Tibial artery (tissue), 4 donors: ENCODE measurements around the gene IPCEF1.

Source experiments
- DNase-seq, 2 donors: peaks; one replicate each; pipeline ENCODE4 v3.0.0-alpha.2; 2019
- H3K27ac ChIP-seq, 2 donors: fragments of 200-600 bp; sonication (generic) in 1 of 2; 1 replicate in 1 of 2; 2 replicates in 1 of 2; pipeline ENCODE4 v1.5.1; 2018 to 2019; ENCODE audit warnings: mild to moderate bottlenecking in 1 of 2
- H3K27me3 ChIP-seq, 2 donors: fragments of 200-600 bp; sonication (generic) in 1 of 2; one replicate each; pipeline versions ENCODE4 v1.5.1 to v1.6.0; 2016 to 2019
- H3K36me3 ChIP-seq, 3 donors: fragments of 200-600 bp; sonication (generic) in 2 of 3; one replicate each; pipeline ENCODE4 v1.5.1; 2016 to 2019; ENCODE audit warnings: mild to moderate bottlenecking in 2 of 3
- H3K4me1 ChIP-seq, 4 donors: fragments of 200-600 bp; sonication (generic) in 2 of 4; 1 replicate in 3 of 4; 2 replicates in 1 of 4; pipeline ENCODE4 v1.5.1; 2016 to 2019
- H3K4me3 ChIP-seq, 2 donors: fragments of 200-600 bp; sonication (generic) in 1 of 2; 1 replicate in 1 of 2; 2 replicates in 1 of 2; pipeline ENCODE4 v1.5.1; 2018 to 2019; ENCODE audit warnings: mild to moderate bottlenecking in 2 of 2
- H3K9me3 ChIP-seq, 3 donors: fragments of 200-600 bp; sonication (generic) in 1 of 3; one replicate each; pipeline ENCODE4 v1.5.1; 2016 to 2019
- CTCF ChIP-seq, 2 experiments: fragments of 200-600 bp in 1 of 2; fragments of 450-650 bp in 1 of 2; IDR thresholded peaks; one replicate each; pipeline ENCODE4 v1.5.1; 2017 to 2019; ENCODE audit warnings: antibody characterized with exemption in 2 of 2, mild to moderate bottlenecking in 1 of 2, moderate library complexity in 1 of 2
- intact Hi-C: fragments of 100-400 bp; cut with DNase I; formaldehyde crosslinking; loops from one replicate; pipeline ENCODE4 v1.15.0; 2023; ENCODE audit warnings: low total_unique reads

The IPCEF1 gene

GRCh38 chr6:154238831-154239230, 117.8 kb downstream of the IPCEF1 start:
- Histone ChIP-seq H3K4me1 (no peaks in the 10 kb centered on the region), H3K27me3 (no peaks in the 10 kb centered on the region), H3K27ac (no peak overlapping the region), H3K9me3 (no peaks in the 10 kb centered on the region), H3K36me3 (no peaks in the 10 kb centered on the region), H3K4me3 (no peak overlapping the region)
- intact Hi-C loops = no loop called here
- TF ChIP-seq CTCF (IDR thresholded peaks at IDR 0.05) = no peak
- DNase-seq = no peak

GRCh38 chr6:154236646-154237301, 119.8 kb downstream of the IPCEF1 start:
- H3K36me3 ChIP-seq = no peaks in the 10 kb centered on the region
- intact Hi-C loops = no loop called here
- H3K4me3 ChIP-seq = no peak overlapping the region

GRCh38 chr6:154234019-154234772, 122.4 kb downstream of the IPCEF1 start:
- Histone ChIP-seq H3K4me3 (no peak overlapping the region), H3K9me3 (no peaks in the 10 kb centered on the region), H3K27ac (no peak overlapping the region), H3K36me3 (no peaks in the 10 kb centered on the region), H3K4me1 (no peaks in the 10 kb centered on the region), H3K27me3 (no peaks in the 10 kb centered on the region)
- no peak for TF ChIP-seq CTCF (IDR thresholded peaks at IDR 0.05)
- no peak for DNase-seq
- intact Hi-C loops = no loop called here

More at GRCh38 chr6:154236646-154237301, 119.8 kb downstream of the IPCEF1 start:
- Histone ChIP-seq H3K4me1 (no peaks in the 10 kb centered on the region), H3K9me3 (no peaks in the 10 kb centered on the region), H3K27ac (no peak overlapping the region), H3K27me3 (no peaks in the 10 kb centered on the region)
- TF ChIP-seq CTCF (IDR thresholded peaks at IDR 0.05) = no peak
- no peak for DNase-seq

GRCh38 chr6:154233383-154233782, 123.2 kb downstream of the IPCEF1 start:
- H3K27ac ChIP-seq = no peak overlapping the region
- no peak for TF ChIP-seq CTCF (IDR thresholded peaks at IDR 0.05)
- intact Hi-C loops = no loop called here

GRCh38 chr6:154232013-154232910, 124.3 kb downstream of the IPCEF1 start:
- no peak for TF ChIP-seq CTCF (IDR thresholded peaks at IDR 0.05)
- no peak overlapping the region for H3K4me3 ChIP-seq
- no peaks in the 10 kb centered on the region for H3K9me3 ChIP-seq
- H3K4me1 ChIP-seq = no peaks in the 10 kb centered on the region
- H3K27me3 ChIP-seq = no peaks in the 10 kb centered on the region
- no peaks in the 10 kb centered on the region for H3K36me3 ChIP-seq
- intact Hi-C loops = no loop called here
- DNase-seq = no peak
- no peak overlapping the region for H3K27ac ChIP-seq

More at GRCh38 chr6:154233383-154233782, 123.2 kb downstream of the IPCEF1 start:
- no peaks in the 10 kb centered on the region for H3K36me3 ChIP-seq
- DNase-seq = no peak
- H3K4me3 ChIP-seq = no peak overlapping the region
- H3K27me3 ChIP-seq = no peaks in the 10 kb centered on the region
- no peaks in the 10 kb centered on the region for H3K4me1 ChIP-seq
- no peaks in the 10 kb centered on the region for H3K9me3 ChIP-seq
